BLaER1 treated with 17β-estradiol and CSF1 and Interleukin-3, amounts not matched to agents 10 nM and 100 nM (cell line): ENCODE measurements around the gene C12orf75.
"Not testable (repeated sequence)": the region's sequence is repeated elsewhere in the genome, so short reads cannot be mapped to it uniquely, and the experiment has no call there.

Experiments used
- H3K27ac ChIP-seq, 11 experiments: shearing (Covaris generic); formaldehyde crosslinking; 2 replicates each; pipeline ENCODE4 v1.8.1; 2022
- H3K27me3 ChIP-seq, 11 experiments: shearing (Covaris generic); formaldehyde crosslinking; 2 replicates each; pipeline ENCODE4 v1.8.1; 2022
- H3K36me3 ChIP-seq, 11 experiments: shearing (Covaris generic); formaldehyde crosslinking; 2 replicates each; pipeline ENCODE4 v1.8.1; 2022
- H3K4me1 ChIP-seq, 10 experiments: shearing (Covaris generic); formaldehyde crosslinking; 2 replicates each; pipeline ENCODE4 v1.8.1; 2022
- H3K4me2 ChIP-seq, 11 experiments: shearing (Covaris generic); formaldehyde crosslinking; 2 replicates each; pipeline ENCODE4 v1.8.1; 2022
- H3K4me3 ChIP-seq, 10 experiments: shearing (Covaris generic); formaldehyde crosslinking; 2 replicates each; pipeline ENCODE4 v1.8.1; 2022
- H3K9ac ChIP-seq, 11 experiments: shearing (Covaris generic); formaldehyde crosslinking; 2 replicates each; pipeline ENCODE4 v1.8.1; 2022
- H3K9me3 ChIP-seq, 11 experiments: shearing (Covaris generic); formaldehyde crosslinking; replicated peaks in 1 of 11; 2 replicates each; pipeline ENCODE4 v1.8.1; 2022
- H4K20me1 ChIP-seq, 11 experiments: shearing (Covaris generic); formaldehyde crosslinking; 2 replicates each; pipeline ENCODE4 v1.8.1; 2022
- Cebpa-rat ChIP-seq, 11 experiments: shearing (Covaris generic); IDR thresholded peaks; 2 replicates each; pipeline ENCODE4 v1.8.1; 2022

C12orf75 gene

DNA sequence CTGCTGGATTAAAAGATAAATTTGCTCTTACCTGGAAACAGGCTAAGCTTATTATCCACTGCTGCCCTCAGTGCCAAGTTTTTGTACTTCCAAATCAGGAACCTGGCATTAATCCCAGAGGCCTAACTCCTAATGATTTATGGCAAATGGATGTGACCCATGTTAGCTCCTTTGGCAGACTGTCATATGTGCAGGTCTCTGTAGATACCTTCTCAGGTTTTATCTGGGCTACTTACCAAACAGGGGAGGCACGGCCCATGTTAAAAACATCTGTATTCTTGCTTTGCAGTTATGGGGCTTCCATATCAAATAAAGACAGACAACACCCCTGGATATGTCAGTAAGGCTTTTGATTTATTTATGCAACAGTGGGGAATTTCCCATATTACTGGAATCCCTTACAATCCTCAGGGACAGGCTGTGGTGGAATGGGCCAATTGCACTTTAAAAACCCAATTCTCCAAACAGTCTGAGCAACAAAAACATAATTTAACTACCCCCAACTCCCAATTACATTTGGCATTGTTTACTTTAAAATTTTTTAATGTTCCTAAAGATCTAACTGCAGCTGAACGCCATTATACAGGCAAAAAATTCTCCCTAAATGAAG is 19.9 kb upstream of the C12orf75 start:
- H3K4me3 ChIP-seq, H3K27me3 ChIP-seq, H3K4me2 ChIP-seq, H3K27ac ChIP-seq, H4K20me1 ChIP-seq, H3K4me1 ChIP-seq, H3K36me3 ChIP-seq, H3K9ac ChIP-seq: not testable (repeated sequence)
- peaks cover 48 to 60% (median 54%) of the 10 kb centered on the region in 11 experiments for H3K9me3 ChIP-seq

- not testable (repeated sequence) for H3K36me3 ChIP-seq, H3K4me3 ChIP-seq, H3K27ac ChIP-seq, H3K9ac ChIP-seq, H3K27me3 ChIP-seq, H3K4me1 ChIP-seq, H3K4me2 ChIP-seq, H4K20me1 ChIP-seq
- H3K9me3 ChIP-seq: peaks cover 53 to 64% (median 59%) of the 10 kb centered on the region in 11 experiments
These were observed 18.6 kb upstream of the C12orf75 start for GRCh38 chr12:105311936-105312335.

DNA sequence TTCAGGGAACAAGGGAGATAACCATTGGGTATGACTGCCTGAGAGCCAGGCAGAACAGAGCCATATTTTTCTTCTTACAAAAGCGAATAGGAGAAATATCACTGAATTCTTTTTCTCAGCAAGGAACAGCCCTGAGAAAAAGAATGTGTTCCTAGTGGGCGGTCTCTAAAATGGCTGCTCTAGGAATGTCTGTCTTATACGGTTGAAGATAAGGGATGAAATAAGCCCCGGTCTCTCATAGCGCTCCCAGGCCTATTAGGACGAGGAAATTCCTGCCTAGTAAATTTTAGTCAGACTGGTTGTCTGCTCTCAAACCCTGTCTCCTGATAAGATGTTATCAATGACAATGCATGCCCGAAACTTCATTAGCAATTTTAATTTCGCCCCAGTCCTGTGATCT is 16.7 kb upstream of the C12orf75 start:
- not testable (repeated sequence) for H3K27ac ChIP-seq, H3K4me1 ChIP-seq, H4K20me1 ChIP-seq, H3K27me3 ChIP-seq, H3K4me2 ChIP-seq, H3K36me3 ChIP-seq, H3K9ac ChIP-seq, H3K4me3 ChIP-seq
- peaks cover 44 to 53% (median 50%) of the 10 kb centered on the region in 11 experiments for H3K9me3 ChIP-seq

DNA sequence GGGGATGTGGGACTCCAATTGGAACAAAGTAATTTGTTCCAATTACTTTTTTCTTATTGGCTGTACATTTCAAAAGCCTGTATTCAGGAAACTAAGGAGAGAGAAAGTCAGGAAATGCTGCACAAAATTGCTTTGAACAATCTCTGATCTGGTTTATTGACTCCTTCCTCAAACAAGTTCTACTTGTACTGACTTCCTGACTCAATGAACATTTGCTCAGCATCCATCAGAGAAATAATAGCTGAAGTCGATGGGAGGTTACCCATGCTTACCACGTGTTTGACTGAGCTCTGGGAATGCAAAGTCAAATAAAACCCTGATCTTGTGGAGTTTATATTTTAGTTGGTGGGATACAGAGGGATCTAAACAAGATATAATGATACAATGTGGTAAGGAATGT is 15.4 kb upstream of the C12orf75 start:
- 0 out of 22 replicates have a peak, but pooled peaks cover 0 to 7% (median 0%) of the 10 kb centered on the region in 11 experiments for H3K36me3 ChIP-seq
- H4K20me1 ChIP-seq: no peaks in the 10 kb centered on the region
- H3K4me3 ChIP-seq: no peak overlapping the region
- H3K4me2 ChIP-seq: no peak overlapping the region
- no peaks in the 10 kb centered on the region for H3K27me3 ChIP-seq
- TF ChIP-seq Cebpa-rat (IDR thresholded peaks at IDR 0.05): no peak
- no peak overlapping the region for H3K9ac ChIP-seq
- H3K9me3 ChIP-seq: peaks cover 35 to 42% (median 38%) of the 10 kb centered on the region in 11 experiments
- H3K27ac ChIP-seq: no peak overlapping the region
- H3K4me1 ChIP-seq: peaks cover 0 to 8% (median 0%) of the 10 kb centered on the region in 10 experiments; a peak in 4 of 20 replicates

DNA sequence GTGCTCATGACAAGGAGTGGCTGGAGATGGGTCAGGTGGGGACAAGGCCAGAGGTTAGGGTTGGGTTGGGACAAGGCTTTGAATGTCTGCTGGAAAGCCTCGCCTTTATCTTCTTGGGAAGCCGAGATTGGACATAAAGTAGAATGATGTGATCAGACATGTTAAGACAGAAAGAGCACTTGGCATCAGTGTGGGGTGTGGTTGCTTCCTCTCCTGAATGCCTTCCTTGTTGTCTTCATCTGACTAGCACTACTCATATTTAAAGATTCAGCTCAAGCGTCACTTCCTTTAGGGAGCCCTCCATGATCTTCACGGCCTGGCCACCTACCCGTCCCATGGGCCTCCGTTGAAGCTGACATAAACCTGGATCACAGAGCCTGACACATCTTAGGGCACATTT is 14.8 kb upstream of the C12orf75 start:
- H3K9me3 ChIP-seq: peaks cover 32 to 40% (median 36%) of the 10 kb centered on the region in 11 experiments
- no peak overlapping the region for H3K4me3 ChIP-seq
- peaks cover 0 to 10% (median 0%) of the 10 kb centered on the region in 10 experiments; a peak in 4 of 20 replicates for H3K4me1 ChIP-seq
- no peak overlapping the region for H3K27ac ChIP-seq
- H3K36me3 ChIP-seq: 0 out of 22 replicates have a peak, but pooled peaks cover 0 to 7% (median 0%) of the 10 kb centered on the region in 11 experiments
- H3K4me2 ChIP-seq: no peak overlapping the region
- no peaks in the 10 kb centered on the region for H4K20me1 ChIP-seq
- no peaks in the 10 kb centered on the region for H3K27me3 ChIP-seq
- no peak for TF ChIP-seq Cebpa-rat (IDR thresholded peaks at IDR 0.05)
- H3K9ac ChIP-seq: no peak overlapping the region

DNA sequence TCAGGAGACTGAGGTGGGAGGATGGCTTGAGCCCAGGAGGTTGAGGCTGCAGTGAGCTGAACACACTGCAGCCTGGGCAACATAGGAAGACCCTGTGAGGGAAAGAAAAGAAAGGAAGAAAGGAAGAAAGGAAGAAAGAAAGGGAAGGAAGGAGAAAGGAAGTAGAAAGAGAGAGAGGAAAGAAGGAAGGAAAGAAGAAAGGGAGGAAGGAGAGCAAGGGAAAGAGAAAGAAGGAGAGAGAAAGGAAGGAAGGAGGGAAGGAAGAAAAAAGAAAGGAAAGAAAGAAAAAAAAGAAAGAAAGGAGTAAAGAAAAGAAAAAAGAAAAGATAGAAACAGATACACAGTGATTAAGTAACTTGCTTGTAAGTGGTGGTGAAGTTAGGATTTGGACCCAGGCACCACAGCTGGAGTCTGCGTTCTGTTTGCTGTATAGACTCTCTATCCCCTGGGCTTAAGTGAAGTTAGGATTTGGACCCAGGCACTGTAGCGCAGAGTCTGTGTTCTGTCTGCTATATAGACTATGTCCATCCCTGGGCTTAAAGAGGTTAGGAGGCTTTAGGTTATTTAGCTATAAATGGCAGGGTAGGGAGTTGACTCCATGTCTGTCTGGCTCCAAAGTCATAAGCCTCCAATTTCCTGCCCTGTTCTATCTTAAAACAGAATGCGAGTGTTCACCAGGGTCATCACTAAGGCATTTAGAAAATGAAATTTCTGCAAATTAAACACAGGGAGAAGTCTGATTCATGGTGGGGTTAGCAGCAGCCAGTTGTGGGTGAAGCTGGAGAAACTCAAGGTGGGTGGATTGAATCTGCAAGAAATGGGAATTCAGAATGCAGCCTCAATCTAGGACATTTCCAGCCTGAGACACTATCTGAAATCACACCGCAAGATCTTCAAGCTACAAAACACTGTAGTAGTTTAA is 13.3 kb upstream of the C12orf75 start:
- peaks cover 32 to 40% (median 36%) of the 10 kb centered on the region in 11 experiments for H3K9me3 ChIP-seq
- no peaks in the 10 kb centered on the region for H3K27me3 ChIP-seq
- no peaks in the 10 kb centered on the region for H4K20me1 ChIP-seq
- no peak overlapping the region for H3K4me3 ChIP-seq
- H3K36me3 ChIP-seq: 0 out of 22 replicates have a peak, but pooled peaks cover 0 to 7% (median 0%) of the 10 kb centered on the region in 11 experiments
- H3K27ac ChIP-seq: no peak overlapping the region
- H3K4me1 ChIP-seq: peaks cover 0 to 10% (median 0%) of the 10 kb centered on the region in 10 experiments; a peak in 4 of 20 replicates
- no peak overlapping the region for H3K4me2 ChIP-seq
- no peak for TF ChIP-seq Cebpa-rat (IDR thresholded peaks at IDR 0.05)
- H3K9ac ChIP-seq: no peak overlapping the region

GRCh38 chr12:105317942-105318621 is 12.4 kb upstream of the C12orf75 start:
- Histone ChIP-seq H3K9ac (no peak overlapping the region), H3K27me3 (no peaks in the 10 kb centered on the region), H3K36me3 (0 out of 22 replicates have a peak, but pooled peaks cover 0 to 7% (median 0%) of the 10 kb centered on the region in 11 experiments), H4K20me1 (no peaks in the 10 kb centered on the region), H3K4me1 (peaks cover 0 to 10% (median 0%) of the 10 kb centered on the region in 10 experiments; a peak in 4 of 20 replicates), H3K9me3 (peaks cover 26 to 33% (median 28%) of the 10 kb centered on the region in 11 experiments), H3K27ac (no peak overlapping the region), H3K4me2 (no peak overlapping the region), H3K4me3 (no peak overlapping the region)
- TF ChIP-seq Cebpa-rat (IDR thresholded peaks at IDR 0.05): no peak

- H3K27ac ChIP-seq: no peak overlapping the region
These were observed 11.6 kb upstream of the C12orf75 start for GRCh38 chr12:105318651-105319483.

More at GRCh38 chr12:105318651-105319483, 11.6 kb upstream of the C12orf75 start:
- Histone ChIP-seq H3K4me1 (peaks cover 0 to 10% (median 0%) of the 10 kb centered on the region in 10 experiments; a peak in 4 of 20 replicates), H4K20me1 (no peaks in the 10 kb centered on the region), H3K4me3 (no peak overlapping the region), H3K9ac (no peak overlapping the region), H3K27me3 (no peaks in the 10 kb centered on the region), H3K9me3 (peaks cover 19 to 28% (median 21%) of the 10 kb centered on the region in 11 experiments), H3K36me3 (0 out of 22 replicates have a peak, but pooled peaks cover 0 to 7% (median 0%) of the 10 kb centered on the region in 11 experiments), H3K4me2 (no peak overlapping the region)
- TF ChIP-seq Cebpa-rat (IDR thresholded peaks at IDR 0.05): no peak
